HEK293T (cell line): ENCODE results near the gene FRMD4B.

ENCODE experiments used
- CTCF ChIA-PET: fragments of 350-600 bp; formaldehyde crosslinking; extraction: SDS; loops from one replicate; lab custom pipeline; 2021; ENCODE audit warnings: antibody characterized with exemption, inconsistent platforms; lab: Yijun Ruan, JAX
- POLR2A ChIA-PET: fragments of 350-600 bp; formaldehyde crosslinking; extraction: SDS; loops from one replicate; lab custom pipeline; 2020; ENCODE audit warnings: antibody characterized with exemption, inconsistent platforms; lab: Yijun Ruan, JAX
- DNase-seq: peaks from one replicate; pipeline ENCODE4 v3.0.0; 2012; ENCODE audit warnings: mixed read lengths; ENCODE audit errors: extremely low spot score
- ARNT ChIP-seq: fragments of 450-650 bp; IDR thresholded peaks from 2 replicates; pipeline ENCODE4 v1.6.1; 2017; ENCODE audit warnings: mild to moderate bottlenecking
- BHLHE40 ChIP-seq: fragments of 450-650 bp; IDR thresholded peaks from 2 replicates; pipeline ENCODE4 v1.6.1; 2016; ENCODE audit warnings: mild to moderate bottlenecking, moderate library complexity, borderline replicate concordance
- CTBP1 ChIP-seq: fragments of 450-650 bp; IDR thresholded peaks from 2 replicates; pipeline ENCODE4 v1.6.1; 2016; ENCODE audit warnings: borderline replicate concordance
- ELF4 ChIP-seq: fragments of 450-650 bp; IDR thresholded peaks from 2 replicates; pipeline ENCODE4 v1.6.1; 2017; ENCODE audit warnings: antibody characterized with exemption
- FOXA1 ChIP-seq: fragments of 450-650 bp; IDR thresholded peaks from 2 replicates; pipeline ENCODE4 v1.6.1; 2016; ENCODE audit warnings: mild to moderate bottlenecking
- FOXK2 ChIP-seq: fragments of 450-650 bp; IDR thresholded peaks from 2 replicates; pipeline ENCODE4 v1.6.1; 2016; ENCODE audit warnings: mild to moderate bottlenecking
- FOXM1 ChIP-seq: fragments of 450-650 bp; IDR thresholded peaks from 2 replicates; pipeline ENCODE4 v1.6.1; 2017; ENCODE audit warnings: mild to moderate bottlenecking, borderline replicate concordance
- HDGF ChIP-seq: fragments of 450-650 bp; IDR thresholded peaks from 2 replicates; pipeline ENCODE4 v1.6.1; 2017; ENCODE audit warnings: antibody characterized with exemption, borderline replicate concordance
- L3MBTL2 ChIP-seq: fragments of 450-650 bp; conservative IDR thresholded peaks from 2 replicates; pipeline ENCODE4 v1.6.1; 2016; ENCODE audit warnings: mild to moderate bottlenecking
- LEF1 ChIP-seq: fragments of 450-650 bp; IDR thresholded peaks from 2 replicates; pipeline ENCODE4 v1.6.1; 2017; ENCODE audit warnings: mild to moderate bottlenecking, borderline replicate concordance
- NFRKB ChIP-seq: fragments of 450-650 bp; IDR thresholded peaks from 2 replicates; pipeline ENCODE4 v1.6.1; 2016; ENCODE audit warnings: mild to moderate bottlenecking, moderate library complexity
- PKNOX1 ChIP-seq: fragments of 450-650 bp; IDR thresholded peaks from 2 replicates; pipeline ENCODE4 v1.6.1; 2016
- SP1 ChIP-seq: fragments of 450-650 bp; IDR thresholded peaks from 2 replicates; pipeline ENCODE4 v1.6.1; 2017
- SUZ12 ChIP-seq: fragments of 450-650 bp; IDR thresholded peaks from 2 replicates; pipeline ENCODE4 v1.6.1; 2016; ENCODE audit warnings: mild to moderate bottlenecking
- TARDBP ChIP-seq: fragments of 450-650 bp; IDR thresholded peaks from 2 replicates; pipeline ENCODE4 v1.6.1; 2016
- ZNF384 ChIP-seq: fragments of 450-650 bp; IDR thresholded peaks from 2 replicates; pipeline ENCODE4 v1.6.1; 2016

Gene FRMD4B

GRCh38 chr3:69328103-69328962, 57.6 kb downstream of the FRMD4B start:
- ChIA-PET POLR2A (no interaction called here), CTCF (no interaction called here)
- DNase-seq = no peak
- no peak for TF ChIP-seq ZNF384
- TF ChIP-seq FOXK2 = no peak
- no peak for TF ChIP-seq SUZ12
- TF ChIP-seq L3MBTL2 = no peak
- TF ChIP-seq HDGF = no peak
- TF ChIP-seq SP1 = no peak
- TF ChIP-seq FOXM1 = no peak

- ChIA-PET CTCF (no interaction called here), POLR2A (no interaction called here)
- TF ChIP-seq SUZ12 (no peak), PKNOX1 (no peak), HDGF (no peak), LEF1 (no peak), SP1 (no peak), ZNF384 (no peak), L3MBTL2 (no peak), FOXM1 (no peak), ARNT (no peak), TARDBP (no peak), CTBP1 (no peak), FOXK2 (no peak), NFRKB (no peak), FOXA1 (no peak), ELF4 (no peak), BHLHE40 (no peak)
- no peak for DNase-seq
Measured at GRCh38 chr3:69326855-69327300, 59.0 kb downstream of the FRMD4B start.

GRCh38 chr3:69325151-69325550, 60.7 kb downstream of the FRMD4B start:
- no peak for DNase-seq
- TF ChIP-seq SUZ12 (no peak), ELF4 (no peak), SP1 (no peak), BHLHE40 (no peak), PKNOX1 (no peak), FOXM1 (no peak), ZNF384 (no peak), CTBP1 (no peak), LEF1 (no peak), ARNT (no peak), HDGF (no peak), TARDBP (no peak), FOXA1 (no peak), NFRKB (no peak), L3MBTL2 (no peak), FOXK2 (no peak)
- CTCF ChIA-PET = interaction anchor here (0.5 kb wide), 1 partner anchor 9 kb away, joined by 4 read pairs; no protein-coding TSS in a partner anchor
- POLR2A ChIA-PET = no interaction called here

GRCh38 chr3:69324362-69325025, 61.4 kb downstream of the FRMD4B start:
- no peak for DNase-seq
- POLR2A ChIA-PET = no interaction called here
- CTCF ChIA-PET = interaction anchor here (0.5 to 1.3 kb wide), 5 partner anchors 8 to 367 kb away, joined by 3 to 4 read pairs (median 3); no protein-coding TSS in a partner anchor
- TF ChIP-seq FOXA1 = no peak
- TF ChIP-seq SP1 = no peak
- no peak for TF ChIP-seq L3MBTL2
- no peak for TF ChIP-seq ARNT
- TF ChIP-seq TARDBP = no peak
- no peak for TF ChIP-seq FOXM1
- TF ChIP-seq CTBP1 = no peak
- no peak for TF ChIP-seq PKNOX1
- TF ChIP-seq FOXK2 = no peak
- no peak for TF ChIP-seq SUZ12
- TF ChIP-seq ELF4 = no peak
- TF ChIP-seq HDGF = no peak
- TF ChIP-seq BHLHE40 = no peak
- no peak for TF ChIP-seq ZNF384
- no peak for TF ChIP-seq NFRKB
- no peak for TF ChIP-seq LEF1

GRCh38 chr3:69323941-69324340, 61.9 kb downstream of the FRMD4B start:
- no peak for DNase-seq
- ChIA-PET POLR2A (no interaction called here), CTCF (interaction anchor here (0.5 to 1.3 kb wide), 4 partner anchors 14 to 367 kb away, joined by 3 read pairs; no protein-coding TSS in a partner anchor)
- TF ChIP-seq FOXM1 (no peak), ZNF384 (no peak), PKNOX1 (no peak), HDGF (no peak), NFRKB (no peak), FOXK2 (no peak), ARNT (no peak), SP1 (no peak), CTBP1 (no peak), SUZ12 (no peak), L3MBTL2 (no peak), ELF4 (no peak), TARDBP (no peak), BHLHE40 (no peak), LEF1 (no peak), FOXA1 (no peak)
